ENCODE results near the gene C1R.
"Not testable (repeated sequence)": the region's sequence is repeated elsewhere in the genome, so short reads cannot be mapped to it uniquely, and the experiment has no call there.

The C1R gene

DNA sequence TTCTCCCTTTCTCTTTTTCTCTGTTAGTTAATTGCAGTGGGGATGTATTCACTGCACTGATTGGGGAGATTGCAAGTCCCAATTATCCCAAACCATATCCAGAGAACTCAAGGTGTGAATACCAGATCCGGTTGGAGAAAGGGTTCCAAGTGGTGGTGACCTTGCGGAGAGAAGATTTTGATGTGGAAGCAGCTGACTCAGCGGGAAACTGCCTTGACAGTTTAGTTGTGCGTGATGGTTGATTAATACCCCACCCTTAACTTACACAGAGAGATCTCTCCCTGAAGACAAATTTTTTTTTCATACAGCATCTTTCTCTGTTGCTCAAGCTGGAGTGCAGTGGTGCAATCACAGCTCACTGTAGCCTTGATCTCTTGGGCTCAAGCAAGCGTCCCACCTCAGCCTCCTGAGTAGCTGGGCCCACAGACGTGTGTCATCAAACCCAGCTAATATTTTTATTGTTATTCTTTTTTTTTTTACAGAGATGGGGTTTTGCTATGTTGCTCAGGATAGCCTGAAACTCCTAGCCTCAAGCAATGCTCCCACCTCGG, 27.1 kb downstream of the C1R start:
- no peak for DNase-seq

- no peak for DNase-seq
These were observed 27.7 kb downstream of the C1R start for GRCh38 chr12:7064516-7064915.

GRCh38 chr12:7061596-7061995, 30.6 kb downstream of the C1R start:
- DNase-seq, result no peak

GRCh38 chr12:7061138-7061537, 31.1 kb downstream of the C1R start:
- no peak for DNase-seq

DNA sequence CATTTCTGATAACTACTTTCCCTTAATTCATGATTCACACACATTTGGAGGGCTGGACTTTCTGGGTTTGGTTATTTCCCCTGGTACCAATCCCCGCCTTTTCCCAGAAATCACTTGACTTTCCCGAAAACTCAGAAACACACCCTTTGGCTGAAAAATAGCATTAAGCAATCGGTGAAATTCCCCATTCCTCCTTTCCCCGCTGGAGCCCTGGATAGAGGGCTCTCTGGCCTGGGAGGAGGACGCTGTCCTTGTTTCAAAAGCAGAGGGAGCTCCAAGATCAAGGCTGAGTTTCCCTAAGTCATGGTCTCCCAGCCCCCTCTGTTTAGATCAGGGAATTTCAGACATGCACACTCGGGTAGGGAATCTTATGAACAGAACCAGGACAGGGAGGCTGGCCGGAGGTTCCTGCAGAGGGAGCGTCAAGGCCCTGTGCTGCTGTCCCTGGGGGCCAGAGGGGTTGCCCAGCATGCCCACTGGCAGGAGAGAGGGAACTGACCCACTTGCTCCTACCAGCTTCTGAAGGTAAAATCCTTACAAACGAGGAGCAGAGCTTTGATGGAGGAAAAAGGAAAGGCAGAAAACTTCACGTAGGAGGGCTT, 31.8 kb downstream of the C1R start, which contains the start of gene C1S:
Gene C1S, plus strand, starts transcription at position 366 of the 602 bp plus-strand sequence. CDS start 1,195 bp downstream, outside the sequence.
- no peak for DNase-seq

- DNase-seq, result no peak
These were observed 32.5 kb downstream of the C1R start for GRCh38 chr12:7059780-7060179.

- no peak for DNase-seq
These were observed 33.3 kb downstream of the C1R start for GRCh38 chr12:7058850-7059395.

DNA sequence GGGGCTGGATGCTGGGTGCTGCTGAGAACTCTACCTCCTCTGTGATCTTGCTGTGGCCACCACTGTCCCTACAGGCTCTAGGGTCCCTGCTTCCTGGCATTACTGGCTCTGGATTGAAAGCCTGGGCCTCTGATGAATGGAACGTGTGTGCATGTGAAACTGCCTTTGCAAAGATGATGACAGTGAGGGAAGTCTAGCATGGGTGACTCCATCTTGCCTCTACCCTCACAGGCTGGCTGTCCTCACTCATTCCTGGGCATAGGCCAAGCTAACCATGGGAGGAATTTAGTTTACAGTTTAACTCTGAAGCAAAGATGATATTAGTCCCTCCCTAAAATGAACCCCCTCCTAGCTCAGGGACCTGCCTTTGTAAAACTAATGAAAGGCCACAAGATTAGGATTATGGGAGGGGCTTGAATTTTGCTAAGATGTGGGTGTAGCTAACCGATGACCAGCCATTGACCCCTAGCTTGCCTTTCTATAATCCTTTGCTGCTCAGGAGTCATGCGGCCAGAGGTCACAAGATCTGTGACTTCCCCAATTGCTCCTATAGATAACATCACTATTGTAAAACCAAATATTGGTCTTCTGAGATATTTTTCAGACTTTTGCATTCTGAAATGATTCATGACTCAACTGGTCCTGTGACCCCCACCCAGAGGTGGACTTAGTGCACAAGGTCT, 33.9 kb downstream of the C1R start:
- DNase-seq, result no peak

- not testable (repeated sequence) for DNase-seq
These were observed 36.5 kb downstream of the C1R start for GRCh38 chr12:7055736-7056135.

DNA sequence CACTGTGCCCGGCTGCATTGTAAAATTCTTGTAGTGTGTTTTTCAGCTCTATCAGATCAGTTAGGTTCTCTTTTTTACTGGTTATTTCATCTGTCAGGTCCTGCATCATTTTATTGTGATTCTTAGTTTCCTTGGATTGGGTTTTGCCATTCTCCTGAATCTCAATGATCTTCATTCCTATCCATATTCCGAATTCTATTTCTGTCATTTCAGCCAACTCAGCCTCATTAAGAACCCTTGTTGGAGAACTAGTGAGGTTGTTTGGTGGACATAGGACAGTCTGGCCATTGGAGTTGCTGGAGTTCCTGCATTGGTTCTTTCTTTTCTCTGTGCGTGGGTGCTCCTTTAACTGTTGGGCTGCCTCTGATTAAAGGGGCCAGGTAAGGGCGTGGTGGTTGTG, 37.3 kb downstream of the C1R start:
- no peak for DNase-seq

DNA sequence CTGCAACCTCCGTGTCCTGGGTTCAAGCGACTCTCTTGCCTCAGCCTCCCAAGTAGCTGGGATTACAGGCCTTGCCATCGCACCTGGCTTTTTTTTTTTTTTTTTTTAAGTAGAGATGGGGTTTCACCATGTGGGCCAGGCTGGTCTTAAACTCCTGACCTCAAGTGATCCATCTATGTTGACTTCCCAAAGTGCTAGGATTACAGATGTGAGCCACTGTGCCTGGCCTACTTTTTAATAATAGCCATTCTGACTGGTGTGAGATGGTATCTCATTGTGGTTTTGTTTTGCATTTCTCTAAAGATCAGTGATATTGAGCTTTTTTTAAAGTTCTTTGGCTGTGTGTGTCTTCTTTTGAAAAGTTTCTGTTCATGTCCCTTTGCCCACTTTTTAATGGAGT, 42.3 kb downstream of the C1R start:
- DNase-seq, result not testable (repeated sequence)

- not testable (repeated sequence) for DNase-seq
These were observed 42.7 kb downstream of the C1R start for GRCh38 chr12:7049445-7049951.

- DNase-seq, result no peak
These were observed 44.9 kb downstream of the C1R start for GRCh38 chr12:7047306-7047705.

GRCh38 chr12:7046383-7047105, 45.7 kb downstream of the C1R start:
- no peak for DNase-seq

- DNase-seq, result no peak
These were observed 46.3 kb downstream of the C1R start for GRCh38 chr12:7045913-7046312.

DNA sequence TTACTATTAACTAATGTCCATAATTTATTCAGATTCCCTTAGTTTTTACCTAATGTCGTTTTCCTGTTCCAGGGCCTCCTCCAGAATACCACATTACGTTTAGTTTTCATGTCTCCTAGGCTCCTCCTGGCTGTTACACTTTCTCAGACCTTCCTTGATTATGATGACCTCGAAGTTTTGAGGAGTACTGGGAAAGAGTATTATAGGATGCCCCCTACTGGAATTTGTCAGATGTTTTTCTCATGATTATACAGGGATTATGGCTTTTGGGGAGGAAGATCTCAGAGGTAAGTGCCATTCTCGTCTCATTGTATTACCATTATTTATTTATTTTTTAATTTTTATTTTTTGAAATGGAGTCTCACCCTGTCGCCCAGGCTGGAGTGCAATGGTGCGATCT, 49.4 kb downstream of the C1R start:
- DNase-seq, result no peak

DNA sequence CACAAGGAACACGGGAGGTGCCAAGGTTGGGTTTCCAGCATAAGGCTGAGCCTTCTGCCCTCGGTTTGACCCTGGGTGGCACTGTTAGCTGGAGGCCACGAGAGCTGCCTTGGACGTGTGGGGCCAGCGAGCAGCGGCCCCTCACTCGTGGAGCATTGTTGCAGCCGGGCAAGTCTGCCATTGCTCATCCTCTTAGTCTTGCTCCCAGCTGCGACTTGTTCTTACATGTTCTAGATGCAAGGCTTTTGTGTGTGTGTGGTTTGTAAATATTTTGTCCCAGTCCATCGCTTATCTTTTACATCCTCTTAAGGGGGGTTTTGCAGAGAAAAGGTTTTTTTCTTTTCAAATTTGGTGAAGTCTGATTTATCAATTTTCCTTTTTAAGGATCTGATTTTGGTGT, 52.8 kb downstream of the C1R start:
- DNase-seq, result no peak

DNA sequence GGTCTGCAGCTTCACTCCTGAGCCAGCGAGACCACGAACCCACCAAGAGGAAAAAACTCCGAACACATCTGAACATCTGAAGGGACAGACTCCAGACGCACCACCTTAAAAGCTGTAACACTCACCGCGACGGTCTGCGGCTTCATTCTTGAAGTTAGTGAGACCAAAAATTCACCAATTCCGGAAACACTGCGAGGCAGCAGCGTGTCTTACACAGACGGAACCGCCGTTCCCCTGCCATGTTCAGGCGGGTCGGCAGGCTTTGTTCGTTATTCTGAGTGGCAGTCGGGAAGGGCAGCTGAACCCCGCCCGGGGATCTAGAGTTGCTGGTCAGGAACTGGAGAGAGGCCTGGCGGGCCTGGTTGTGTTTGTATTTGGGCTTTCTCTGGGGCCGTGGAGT, 53.7 kb downstream of the C1R start:
- DNase-seq, result no peak

DNA sequence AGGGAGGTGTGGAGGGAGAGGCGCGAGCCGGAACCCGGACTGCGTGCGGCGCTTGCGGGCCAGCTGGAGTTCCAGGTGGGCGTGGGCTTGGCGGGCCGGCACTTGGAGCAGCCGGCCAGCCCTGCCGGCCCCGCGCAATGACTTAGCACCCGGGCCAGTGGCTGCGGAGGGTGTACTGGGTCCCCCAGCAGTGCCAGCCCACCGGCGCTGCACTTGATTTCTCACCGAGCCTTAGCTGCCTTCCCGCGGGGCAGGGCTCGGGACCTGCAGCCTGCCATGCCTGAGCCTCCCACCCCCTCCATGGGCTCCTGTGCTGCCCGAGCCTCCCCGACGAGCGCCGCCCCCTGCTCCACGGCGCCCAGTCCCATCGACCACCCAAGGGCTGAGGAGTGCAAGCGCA, 54.8 kb downstream of the C1R start:
- DNase-seq, result not testable (repeated sequence)

GRCh38 chr12:7035463-7035862, 56.8 kb downstream of the C1R start:
- no peak for DNase-seq

- no peak for DNase-seq
These were observed 57.8 kb downstream of the C1R start for GRCh38 chr12:7034464-7034863.

GRCh38 chr12:7032990-7033389, 59.3 kb downstream of the C1R start:
- no peak for DNase-seq

DNA sequence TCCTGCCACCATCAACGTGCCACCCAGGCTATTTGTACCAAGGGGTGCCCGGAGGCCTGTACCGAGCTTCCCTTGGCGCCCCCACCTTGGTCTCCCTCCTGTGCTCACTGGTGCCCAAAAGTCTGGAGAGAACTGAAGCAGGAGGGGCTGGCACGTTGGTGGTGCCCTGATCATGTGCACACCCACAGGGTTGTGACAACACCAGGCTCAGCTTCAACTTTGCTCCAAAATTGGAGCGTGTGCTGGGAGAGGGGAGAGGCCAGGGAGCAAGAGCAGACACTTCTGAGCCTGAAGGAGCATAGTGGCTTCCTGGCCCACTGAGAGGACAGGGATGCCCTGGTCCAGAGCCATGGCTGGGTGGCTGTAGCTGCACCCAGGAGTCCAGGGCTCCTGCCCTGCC, 60.9 kb downstream of the C1R start:
- no peak for DNase-seq

Measured in NCI-H1417 treated with DMSO at 0.1 percent for 48 hours (cell line).